Neural cell (in vitro differentiated cells): ENCODE measurements around the gene NRCAM. TPM values are rescaled to one million over a fixed set of nuclear protein-coding genes. Genes with fewer than 3 reads are reported as not detected.

Source experiments
- H2AFZ ChIP-seq: fragments of 200-600, 300-800 bp; sonication (generic), shearing (Covaris generic); 2 replicates; pipeline ENCODE4 v1.6.0; 2014; ENCODE audit warnings: low read depth, mild to moderate bottlenecking, antibody characterized with exemption, low read length, moderate library complexity
- H3F3A ChIP-seq: fragments of 200-600 bp; shearing (Covaris generic); 2 replicates; pipeline ENCODE4 v1.6.1; 2016; ENCODE audit warnings: mild to moderate bottlenecking, moderate library complexity, mixed read lengths, antibody characterized with exemption, low read length; ENCODE audit not compliant: insufficient read depth, poor library complexity, severe bottlenecking
- H3K27ac ChIP-seq: fragments of 200-600, 300-800 bp; sonication (generic), shearing (Covaris generic); 2 replicates; pipeline ENCODE4 v1.5.1; 2014; ENCODE audit warnings: mild to moderate bottlenecking, low read length, moderate library complexity
- H3K27me3 ChIP-seq: fragments of 300-800, 200-600 bp; sonication (generic), shearing (Covaris generic); 2 replicates; pipeline ENCODE4 v1.6.0; 2014; ENCODE audit warnings: mild to moderate bottlenecking, low read depth, low read length, moderate library complexity; ENCODE audit not compliant: insufficient read depth
- H3K36me3 ChIP-seq: fragments of 300-800, 200-600 bp; sonication (generic), shearing (Covaris generic); 2 replicates; pipeline ENCODE4 v1.5.1; 2014; ENCODE audit warnings: mild to moderate bottlenecking, antibody characterized with exemption, low read length, moderate library complexity; ENCODE audit not compliant: insufficient read depth
- H3K4me2 ChIP-seq: fragments of 300-800, 200-600 bp; sonication (generic), shearing (Covaris generic); 2 replicates; pipeline ENCODE4 v1.6.0; 2014; ENCODE audit warnings: mild to moderate bottlenecking, low read length
- H3K4me3 ChIP-seq: fragments of 300-800, 200-600 bp; sonication (generic), shearing (Covaris generic); 2 replicates; pipeline ENCODE4 v1.5.1; 2014; ENCODE audit warnings: mild to moderate bottlenecking, low read length, moderate library complexity
- H3K79me2 ChIP-seq: fragments of 200-600 bp; shearing (Covaris generic); replicated peaks from 2 replicates; pipeline ENCODE4 v1.6.0; 2014; ENCODE audit warnings: mild to moderate bottlenecking, low read length, moderate library complexity; ENCODE audit not compliant: insufficient read depth
- H3K9ac ChIP-seq: fragments of 300-800, 200-600 bp; sonication (generic), shearing (Covaris generic); 2 replicates; pipeline ENCODE4 v1.6.1; 2016; ENCODE audit warnings: mild to moderate bottlenecking, low read length, mixed read lengths
- H3K9me2 ChIP-seq: fragments of 200-600 bp; shearing (Covaris generic); 2 replicates; pipeline ENCODE4 v1.6.1; 2016; ENCODE audit warnings: mild to moderate bottlenecking, low read length, mixed read lengths; ENCODE audit not compliant: insufficient read depth
- H3K9me3 ChIP-seq: fragments of 200-600, 300-800 bp; sonication (generic), shearing (Covaris generic); 2 replicates; pipeline ENCODE4 v1.6.1; 2016; ENCODE audit warnings: mild to moderate bottlenecking, mixed run types, low read length, moderate library complexity, mixed read lengths
- H4K20me1 ChIP-seq: fragments of 200-600 bp; shearing (Covaris generic); 2 replicates; pipeline ENCODE4 v1.6.1; 2016; ENCODE audit warnings: mild to moderate bottlenecking, mixed run types; ENCODE audit not compliant: insufficient read depth
- CTCF ChIP-seq: fragments of 450-650 bp; IDR thresholded peaks from 2 replicates; pipeline ENCODE4 v1.5.1; 2014; ENCODE audit warnings: antibody characterized with exemption, mild to moderate bottlenecking, moderate library complexity; ENCODE audit not compliant: poor library complexity, severe bottlenecking
- EP300 ChIP-seq: fragments of 450-650 bp; conservative IDR thresholded peaks from 2 replicates; pipeline ENCODE4 v1.6.1; 2014; ENCODE audit warnings: antibody characterized with exemption, mild to moderate bottlenecking, moderate library complexity; ENCODE audit not compliant: poor library complexity, severe bottlenecking
- EZH2 ChIP-seq: fragments of 200-600, 300-800 bp; shearing (Covaris generic), sonication (generic); IDR thresholded peaks from 2 replicates; pipeline ENCODE4 v1.6.1; 2014; ENCODE audit warnings: antibody characterized with exemption, low read length, borderline replicate concordance, mild to moderate bottlenecking; ENCODE audit not compliant: insufficient read depth, poor library complexity, severe bottlenecking
- MXI1 ChIP-seq: fragments of 450-650 bp; conservative IDR thresholded peaks from 2 replicates; pipeline ENCODE4 v1.6.1; 2014; ENCODE audit warnings: antibody characterized with exemption, mild to moderate bottlenecking; ENCODE audit not compliant: poor library complexity, severe bottlenecking
- POLR2AphosphoS5 ChIP-seq: IDR thresholded peaks from 2 replicates; pipeline ENCODE4 v1.6.1; 2012
- RAD21 ChIP-seq: fragments of 450-650 bp; conservative IDR thresholded peaks from 2 replicates; pipeline ENCODE4 v1.6.1; 2014; ENCODE audit warnings: antibody characterized with exemption, mild to moderate bottlenecking, moderate library complexity
- SMC3 ChIP-seq: fragments of 450-650 bp; conservative IDR thresholded peaks from 2 replicates; pipeline ENCODE4 v1.6.1; 2014; ENCODE audit warnings: antibody characterized with exemption, mild to moderate bottlenecking, moderate library complexity; ENCODE audit not compliant: poor library complexity
- TAF1 ChIP-seq: IDR thresholded peaks from 2 replicates; pipeline ENCODE4 v1.6.1; 2012; ENCODE audit warnings: low read depth
- polyA plus RNA-seq: library from polyadenylated mRNA; depleted of rRNA; stranded (reverse); fragments of >200 nt; gene quantifications from 2 replicates; pipeline ENCODE4 v1.2.3, GENCODE V29; 2014
- TF ChIP-seq, protein P1 (sequence below): IDR thresholded peaks from 2 replicates; pipeline ENCODE4 v1.6.1; 2012; ENCODE audit warnings: borderline replicate concordance

Gene NRCAM
- polyA plus RNA-seq, 1 donor from 2014 or later, result 90.9 TPM

- no peaks in the 10 kb centered on the region for H3K27me3 ChIP-seq
- no peaks in the 10 kb centered on the region for H3F3A ChIP-seq
- H3K27ac ChIP-seq, result peak overlapping the region; percentile 53
- peak overlapping the region; percentile 69 for H3K4me2 ChIP-seq
- H3K4me3 ChIP-seq, result peak overlapping the region; percentile 45
- H3K9me2 ChIP-seq, result no peaks in the 10 kb centered on the region
- TF ChIP-seq CTCF (no peak), EP300 (no peak), EZH2 (no peak), RAD21 (no peak), MXI1 (no peak), SMC3 (no peak), POLR2AphosphoS5 (no peak), TAF1 (no peak)
- TF ChIP-seq, protein P1, sequence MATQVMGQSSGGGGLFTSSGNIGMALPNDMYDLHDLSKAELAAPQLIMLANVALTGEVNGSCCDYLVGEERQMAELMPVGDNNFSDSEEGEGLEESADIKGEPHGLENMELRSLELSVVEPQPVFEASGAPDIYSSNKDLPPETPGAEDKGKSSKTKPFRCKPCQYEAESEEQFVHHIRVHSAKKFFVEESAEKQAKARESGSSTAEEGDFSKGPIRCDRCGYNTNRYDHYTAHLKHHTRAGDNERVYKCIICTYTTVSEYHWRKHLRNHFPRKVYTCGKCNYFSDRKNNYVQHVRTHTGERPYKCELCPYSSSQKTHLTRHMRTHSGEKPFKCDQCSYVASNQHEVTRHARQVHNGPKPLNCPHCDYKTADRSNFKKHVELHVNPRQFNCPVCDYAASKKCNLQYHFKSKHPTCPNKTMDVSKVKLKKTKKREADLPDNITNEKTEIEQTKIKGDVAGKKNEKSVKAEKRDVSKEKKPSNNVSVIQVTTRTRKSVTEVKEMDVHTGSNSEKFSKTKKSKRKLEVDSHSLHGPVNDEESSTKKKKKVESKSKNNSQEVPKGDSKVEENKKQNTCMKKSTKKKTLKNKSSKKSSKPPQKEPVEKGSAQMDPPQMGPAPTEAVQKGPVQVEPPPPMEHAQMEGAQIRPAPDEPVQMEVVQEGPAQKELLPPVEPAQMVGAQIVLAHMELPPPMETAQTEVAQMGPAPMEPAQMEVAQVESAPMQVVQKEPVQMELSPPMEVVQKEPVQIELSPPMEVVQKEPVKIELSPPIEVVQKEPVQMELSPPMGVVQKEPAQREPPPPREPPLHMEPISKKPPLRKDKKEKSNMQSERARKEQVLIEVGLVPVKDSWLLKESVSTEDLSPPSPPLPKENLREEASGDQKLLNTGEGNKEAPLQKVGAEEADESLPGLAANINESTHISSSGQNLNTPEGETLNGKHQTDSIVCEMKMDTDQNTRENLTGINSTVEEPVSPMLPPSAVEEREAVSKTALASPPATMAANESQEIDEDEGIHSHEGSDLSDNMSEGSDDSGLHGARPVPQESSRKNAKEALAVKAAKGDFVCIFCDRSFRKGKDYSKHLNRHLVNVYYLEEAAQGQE, result no peak
- H3K9ac ChIP-seq, result peak overlapping the region; percentile 23
- no peak overlapping the region for H2AFZ ChIP-seq
- no peaks in the 10 kb centered on the region for H3K36me3 ChIP-seq
- no peaks in the 10 kb centered on the region for H3K9me3 ChIP-seq
- H4K20me1 ChIP-seq, result no peaks in the 10 kb centered on the region
- H3K79me2 ChIP-seq, result peaks cover 28% of the 10 kb centered on the region
Observed at GRCh38 chr7:108425714-108426275, 30.4 kb downstream of the NRCAM start.

DNA sequence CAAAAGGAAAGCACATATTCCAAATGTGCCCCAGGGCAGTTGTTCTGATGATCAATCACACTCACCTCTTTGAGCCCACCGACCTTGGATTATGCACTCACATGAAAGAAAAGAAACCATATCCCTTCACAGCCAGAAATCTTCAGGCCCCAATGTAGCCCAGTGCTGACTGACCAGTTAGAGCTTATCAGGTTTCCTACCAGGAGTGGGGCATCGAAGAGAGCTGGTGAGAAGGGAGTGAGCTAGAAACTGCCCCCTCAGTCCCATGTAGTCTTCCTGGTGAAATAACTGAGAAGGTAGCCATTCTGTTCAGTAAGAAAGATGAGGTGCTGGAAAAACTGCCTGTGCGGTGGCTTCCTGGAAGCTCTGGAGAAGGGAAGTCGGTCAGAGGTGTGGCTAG is 32.2 kb downstream of the NRCAM start:
- Histone ChIP-seq H2AFZ (no peak overlapping the region), H3K36me3 (no peaks in the 10 kb centered on the region), H3K27ac (no peak overlapping the region), H3K9me2 (no peaks in the 10 kb centered on the region), H3K79me2 (peaks cover 30% of the 10 kb centered on the region), H3K27me3 (no peaks in the 10 kb centered on the region), H4K20me1 (no peaks in the 10 kb centered on the region), H3F3A (no peaks in the 10 kb centered on the region), H3K9ac (no peak overlapping the region), H3K4me3 (no peak overlapping the region), H3K4me2 (no peak overlapping the region), H3K9me3 (no peaks in the 10 kb centered on the region)
- no peak for TF ChIP-seq MXI1
- TF ChIP-seq RAD21, result no peak
- TF ChIP-seq SMC3, result no peak
- TF ChIP-seq, protein P1, result no peak
- no peak for TF ChIP-seq EZH2
- no peak for TF ChIP-seq CTCF
- no peak for TF ChIP-seq EP300
- no peak for TF ChIP-seq POLR2AphosphoS5
- TF ChIP-seq TAF1, result no peak
